Stimulated activated CD4-positive, alpha-beta T cell treated with anti-CD3 and anti-CD28 coated beads, Interleukin-1b, Interleukin-23, amount 100 ng/mL, for 24 hours (primary cell): Measurements from ENCODE around the gene GINS2.

Experiments
- DNase-seq, 4 experiments: peaks; one replicate each; pipeline ENCODE4 v3.0.0-alpha.2; 2020; ENCODE audit warnings: low read depth in 4 of 4, low spot score in 1 of 4

The GINS2 gene

GRCh38 chr16:85690469-85691064 lies 1.8 kb upstream of the GINS2 start:
- DNase-seq = no peak

- no peak for DNase-seq
Measured at GRCh38 chr16:85689950-85690320, 1.2 kb upstream of the GINS2 start.

GRCh38 chr16:85689285-85689949 lies 663 bp upstream of the GINS2 start:
- no peak for DNase-seq

- DNase-seq = no peak
Measured at GRCh38 chr16:85687651-85688471, 893 bp downstream of the GINS2 start.

- peak in 1 of 4 experiments; percentile 33 for DNase-seq
Measured at GRCh38 chr16:85686912-85687591, 1.7 kb downstream of the GINS2 start.

- no peak for DNase-seq
Measured at GRCh38 chr16:85685251-85685650, 3.5 kb downstream of the GINS2 start.

- no peak for DNase-seq
Measured at GRCh38 chr16:85683363-85683762, 5.4 kb downstream of the GINS2 start.

GRCh38 chr16:85682516-85682915 lies 6.2 kb downstream of the GINS2 start:
- DNase-seq = no peak

GRCh38 chr16:85681255-85681654 lies 7.5 kb downstream of the GINS2 start:
- no peak for DNase-seq

GRCh38 chr16:85680352-85680944 lies 8.3 kb downstream of the GINS2 start:
- no peak for DNase-seq

GRCh38 chr16:85679870-85680269 lies 8.9 kb downstream of the GINS2 start:
- no peak for DNase-seq

GRCh38 chr16:85678821-85679220 lies 9.9 kb downstream of the GINS2 start:
- no peak for DNase-seq

- no peak for DNase-seq
Measured at GRCh38 chr16:85678016-85678415, 10.7 kb downstream of the GINS2 start.

GRCh38 chr16:85677383-85677967 lies 11.3 kb downstream of the GINS2 start:
- DNase-seq = no peak

- no peak for DNase-seq
Measured at GRCh38 chr16:85676466-85676865, 12.3 kb downstream of the GINS2 start.

GRCh38 chr16:85675251-85675874 lies 13.4 kb downstream of the GINS2 start:
- no peak for DNase-seq

- no peak for DNase-seq
Measured at GRCh38 chr16:85674828-85675227, 13.9 kb downstream of the GINS2 start.

- DNase-seq = no peak
Measured at GRCh38 chr16:85674418-85674755, 14.4 kb downstream of the GINS2 start.

GRCh38 chr16:85673529-85674417 lies 15.0 kb downstream of the GINS2 start:
- no peak for DNase-seq

GRCh38 chr16:85670840-85671239 lies 17.9 kb downstream of the GINS2 start:
- DNase-seq = no peak
